NCI-H128 (cell line): ENCODE data around the gene ALG14.

Source experiments
- DNase-seq: peaks from one replicate; lab custom pipeline; 2025; ENCODE audit not compliant: unreplicated experiment; lab: John Stamatoyannopoulos, UW

Gene ALG14

DNA sequence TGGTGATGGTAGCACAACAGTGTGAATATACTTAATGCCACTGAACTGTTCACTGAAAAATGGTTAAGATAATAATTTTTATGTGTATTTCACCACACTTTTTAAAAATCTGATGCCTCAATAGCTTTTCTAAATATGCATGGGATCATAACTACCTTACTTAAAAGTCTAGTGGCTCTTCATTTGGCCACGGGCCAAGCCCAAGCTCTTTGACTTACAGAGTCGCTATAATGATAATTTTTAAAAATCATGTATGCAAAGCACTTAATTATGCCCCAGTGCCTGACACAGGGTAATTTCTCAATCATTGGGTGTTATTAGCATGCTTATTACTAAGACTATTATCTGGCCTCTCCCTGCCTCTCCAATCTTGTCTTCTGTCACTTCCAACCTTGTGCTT is 138.2 kb downstream of the ALG14 start:
- DNase-seq, result no peak

DNA sequence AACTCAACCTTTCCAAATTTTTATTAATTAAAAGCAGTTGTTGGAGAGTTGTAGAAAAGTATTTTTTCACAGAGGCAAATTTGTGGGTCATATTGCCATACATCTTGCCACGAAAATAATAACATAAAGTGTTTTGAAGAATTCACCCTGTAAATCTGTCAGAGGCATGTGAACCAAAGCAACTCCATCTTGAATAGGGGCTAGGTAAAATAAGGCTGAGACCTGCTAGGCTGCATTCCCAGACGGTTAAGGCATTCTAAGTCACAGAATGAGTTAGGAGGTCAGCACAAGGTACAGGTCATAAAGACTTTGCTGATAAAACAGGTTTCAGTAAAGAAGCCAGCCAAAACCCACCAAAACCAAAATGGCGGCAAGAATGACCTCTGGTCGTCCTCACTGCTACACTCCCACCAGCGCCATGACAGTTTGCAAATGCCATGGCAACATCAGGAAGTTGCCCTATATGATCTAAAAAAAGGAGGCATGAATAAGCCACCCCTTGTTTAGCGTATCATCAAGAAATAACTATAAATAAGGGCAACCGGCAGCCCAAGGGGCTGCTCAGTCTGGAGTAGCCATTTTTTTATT is 141.4 kb downstream of the ALG14 start:
- DNase-seq, result no peak

DNA sequence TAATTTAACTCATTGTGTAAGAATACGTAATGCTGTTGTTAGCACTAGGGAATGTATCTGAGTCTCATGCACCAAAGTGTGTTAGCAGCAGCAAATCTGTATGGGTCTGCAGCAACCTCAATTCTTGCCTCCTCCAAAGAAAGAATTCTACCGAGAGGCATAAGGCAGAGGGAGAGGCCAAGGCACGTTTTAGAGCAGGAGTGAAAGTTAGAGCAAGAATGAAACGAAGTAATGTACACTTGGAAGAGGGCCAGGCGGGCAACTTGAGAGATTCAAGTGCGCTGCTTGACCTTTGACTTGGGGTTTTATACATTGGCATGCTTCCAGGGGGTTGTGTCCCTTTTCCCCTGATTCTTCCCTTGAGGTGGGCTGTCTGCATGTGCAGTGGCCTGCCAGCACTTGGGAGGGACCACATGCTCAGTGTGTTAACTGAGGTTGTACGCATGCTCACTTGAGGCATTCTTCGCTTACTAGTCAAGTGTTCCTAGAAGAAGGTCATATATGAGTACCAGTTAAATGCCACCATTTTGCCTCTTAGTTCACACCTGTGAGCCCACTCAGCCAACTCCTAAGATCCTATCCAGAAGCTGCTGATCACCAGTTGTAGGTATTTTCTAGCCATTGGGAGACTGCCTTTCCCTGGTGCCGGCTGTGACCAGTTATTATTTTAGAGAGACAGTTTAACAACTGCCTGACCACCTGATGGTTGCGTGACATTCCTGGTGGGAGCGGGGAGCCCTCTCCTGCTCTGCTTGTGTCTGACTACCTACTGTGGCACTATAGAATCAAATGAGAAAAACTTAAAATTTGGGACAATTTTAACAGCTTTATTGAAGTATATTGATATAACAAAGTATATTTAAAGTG is 143.2 kb downstream of the ALG14 start:
- DNase-seq, result no peak

DNA sequence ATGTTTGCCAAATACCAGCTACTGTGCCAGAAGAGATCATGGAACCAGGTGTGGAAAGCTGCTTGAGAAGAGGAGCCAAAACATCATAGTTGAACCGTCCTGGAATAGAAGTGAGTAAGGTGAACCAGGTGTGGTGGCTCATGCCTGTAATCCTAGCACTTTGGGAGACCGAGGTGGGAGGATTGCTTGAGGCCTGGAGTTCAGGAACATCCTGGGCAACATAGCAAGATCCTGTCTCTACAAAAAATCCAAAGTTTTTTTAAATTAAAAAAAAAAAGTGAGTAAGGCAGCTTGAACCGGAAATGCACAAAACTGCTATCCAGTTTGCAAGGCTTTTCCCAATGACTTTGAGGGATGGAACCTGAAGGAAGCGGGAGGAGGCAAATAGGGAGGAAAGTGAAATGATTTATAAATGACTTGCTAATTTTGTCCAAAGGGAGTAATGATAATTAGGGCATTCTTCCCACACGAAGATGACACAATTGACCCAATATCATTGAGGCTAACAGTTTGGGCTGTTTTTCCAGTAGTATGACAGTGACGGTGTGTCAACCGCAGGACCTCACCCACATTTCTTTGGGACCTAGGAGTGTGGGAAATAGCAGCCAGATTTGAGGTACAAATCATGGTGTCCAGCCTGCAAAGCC is 144.3 kb downstream of the ALG14 start:
- no peak for DNase-seq

DNA sequence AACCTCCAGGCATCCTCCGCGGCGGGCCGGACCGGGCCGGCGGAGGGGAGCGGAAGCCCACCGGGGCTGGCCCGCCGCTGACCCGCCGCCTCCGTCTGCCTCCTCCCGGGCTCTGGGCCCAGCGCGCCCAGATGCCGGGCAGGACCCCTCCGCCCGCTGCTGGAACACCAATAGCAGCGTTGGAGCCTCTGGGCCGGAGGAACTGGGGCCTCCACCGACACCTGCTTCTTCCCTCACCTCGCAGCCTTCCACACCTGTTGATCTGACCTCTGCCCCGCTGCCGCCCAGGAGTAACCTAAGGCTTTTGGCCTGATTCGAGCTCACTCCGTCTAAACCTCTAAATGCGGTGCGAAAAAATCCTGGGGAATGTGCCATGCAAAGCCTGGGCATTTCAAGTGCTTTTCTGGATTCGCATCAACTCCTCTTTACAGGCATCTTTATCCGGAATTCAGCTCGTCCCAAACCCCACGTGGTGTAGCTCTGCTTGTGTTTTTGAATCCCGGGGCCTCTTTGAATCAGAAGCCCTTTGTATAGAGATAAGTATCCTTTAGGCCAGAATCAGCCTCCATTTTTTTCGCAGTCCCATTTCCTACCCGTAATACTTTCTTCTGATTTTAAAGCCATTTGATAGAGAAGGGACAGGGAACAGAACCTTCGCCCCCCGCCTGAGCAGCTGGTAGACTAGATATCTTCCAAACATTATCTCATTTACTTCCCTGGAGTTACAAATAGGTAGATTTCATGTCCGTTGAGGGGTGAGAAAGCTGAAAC is 145.2 kb downstream of the ALG14 start:
- DNase-seq, result no peak

DNA sequence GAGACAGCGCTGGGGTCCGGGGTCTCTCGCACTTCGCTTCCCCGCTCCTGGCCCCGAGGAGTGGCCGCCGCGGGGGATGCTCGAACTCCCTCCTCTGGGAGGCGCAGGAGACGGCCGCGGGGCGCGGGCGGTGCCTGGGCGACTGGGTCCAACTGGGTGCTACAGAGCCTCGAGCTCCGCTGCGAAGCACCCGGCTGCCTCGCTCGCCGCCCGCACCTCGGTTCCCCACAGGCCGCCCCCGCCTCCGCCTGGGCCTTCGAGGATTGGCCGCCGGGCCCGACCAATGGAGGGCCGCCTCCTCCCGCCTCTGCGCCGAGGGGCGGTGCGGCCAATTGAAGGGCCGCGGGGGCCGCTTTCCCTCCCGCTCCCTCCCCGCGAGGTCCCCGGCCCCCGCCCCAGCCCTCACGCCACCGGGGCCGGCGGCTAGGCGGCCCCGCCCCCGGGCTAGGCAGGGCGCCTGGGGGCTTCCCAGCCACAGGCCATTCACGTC is 145.8 kb downstream of the ALG14 start, which contains the start of gene CNN3:
Gene CNN3, minus strand, starts transcription at position 196 of the 490 bp plus-strand sequence. CDS start 216 bp downstream, outside the sequence.
- peak; percentile 85 for DNase-seq

DNA sequence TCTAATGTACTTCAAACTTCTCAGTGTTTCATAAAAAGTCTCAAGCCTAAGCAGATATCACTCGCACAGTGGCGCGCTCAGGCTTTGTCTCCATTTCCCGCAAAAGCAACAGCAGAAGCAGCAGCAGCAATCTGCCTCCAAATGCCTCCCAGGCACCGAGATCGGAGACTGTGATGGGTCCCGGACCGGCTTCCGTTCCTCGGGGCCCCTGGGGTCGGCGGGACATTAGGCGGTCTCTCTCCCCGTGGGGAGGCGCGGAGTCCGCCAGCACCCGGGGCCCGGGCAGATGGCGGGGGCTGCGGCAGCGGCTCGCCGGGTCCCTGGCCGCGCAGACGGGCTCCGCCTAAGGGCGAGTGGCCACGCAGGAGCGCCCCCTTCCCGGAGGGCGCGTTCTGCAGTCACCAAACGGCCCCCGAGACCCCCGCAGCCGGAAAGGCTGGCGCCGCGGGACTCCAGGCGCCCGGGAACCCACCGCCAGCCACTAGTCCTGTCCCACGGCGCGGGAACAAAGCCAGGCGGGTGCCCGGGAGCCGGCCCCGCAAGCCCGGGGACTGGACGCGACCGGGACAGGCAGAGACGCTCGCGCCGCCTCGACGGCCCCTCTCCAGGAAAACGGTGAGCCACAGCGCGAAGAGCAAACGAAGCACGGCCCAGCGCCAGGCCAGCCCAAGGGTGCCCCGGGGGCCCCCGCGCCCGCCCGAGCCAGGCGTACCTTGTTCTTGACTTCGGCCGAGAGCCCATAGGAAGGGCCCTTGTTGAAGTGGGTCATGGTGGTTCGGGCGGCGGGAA is 146.4 kb downstream of the ALG14 start:
- DNase-seq, result no peak

DNA sequence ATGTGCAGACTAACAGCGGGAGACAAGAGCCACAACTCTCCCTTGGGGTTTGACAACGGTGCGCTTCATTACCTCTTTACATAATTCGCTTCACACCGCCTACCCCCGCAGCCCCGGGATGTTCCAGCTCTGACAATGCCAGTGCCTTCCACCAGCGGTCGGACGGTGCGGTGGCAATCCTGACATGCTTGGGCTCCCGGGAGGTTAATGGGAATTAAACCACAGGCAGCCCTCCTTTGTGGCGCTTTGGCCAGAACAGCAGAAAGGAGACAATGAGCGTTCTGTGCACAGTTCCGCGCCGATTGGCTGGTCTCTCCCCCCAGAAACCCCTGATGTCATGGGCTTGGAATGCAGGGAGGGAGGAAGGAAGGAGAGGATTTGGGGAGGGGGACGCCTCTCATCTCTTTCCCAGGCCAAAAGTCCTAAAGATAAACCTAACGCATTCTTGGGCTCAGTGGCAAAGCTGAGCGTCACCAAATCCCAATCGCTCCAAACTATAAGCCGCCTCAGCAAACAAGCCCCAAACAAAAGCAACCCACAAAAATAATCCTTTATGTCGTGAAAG is 147.1 kb downstream of the ALG14 start:
- peak; percentile 25 for DNase-seq

DNA sequence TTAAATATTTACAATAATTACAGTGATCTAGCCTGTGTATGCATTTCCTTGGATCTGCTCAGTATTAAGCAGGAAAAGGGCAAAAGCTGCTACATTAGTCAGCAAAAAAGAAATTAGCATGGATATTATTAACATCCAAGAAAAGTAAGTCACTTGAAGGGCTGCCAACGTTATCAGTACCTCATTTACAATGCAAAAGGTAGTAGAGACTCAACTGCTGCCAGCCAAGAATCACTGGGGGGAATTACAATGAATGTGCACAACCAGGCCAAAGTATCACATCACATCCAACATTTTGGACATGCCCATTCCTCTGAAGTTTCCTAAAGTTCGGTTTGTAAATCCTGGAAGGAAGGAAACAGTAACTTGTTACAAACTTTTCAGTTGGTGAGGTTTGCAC is 147.7 kb downstream of the ALG14 start:
- DNase-seq, result no peak
